OCI-LY1 (cell line): ENCODE data around the gene COL23A1.

Experiments used
- H2AFZ ChIP-seq: fragments of 200-600 bp; sonication (generic), shearing (Covaris generic); 2 replicates; pipeline ENCODE4 v1.6.0; 2014; ENCODE audit warnings: antibody characterized with exemption, mild to moderate bottlenecking, low read length
- H3F3A ChIP-seq: fragments of 200-600 bp; sonication (generic), shearing (Covaris generic); 2 replicates; pipeline ENCODE4 v1.6.0; 2014; ENCODE audit warnings: mild to moderate bottlenecking, antibody characterized with exemption, low read length, moderate library complexity; ENCODE audit not compliant: insufficient read depth
- H3K27ac ChIP-seq: fragments of 200-600 bp; sonication (generic); 2 replicates; pipeline ENCODE4 v1.5.1; 2014; ENCODE audit warnings: low read length, mixed run types, mild to moderate bottlenecking, low read depth; ENCODE audit not compliant: poor library complexity, severe bottlenecking
- H3K27me3 ChIP-seq: fragments of 200-600 bp; sonication (generic); 2 replicates; pipeline ENCODE4 v1.6.0; 2014; ENCODE audit warnings: antibody characterized with exemption, mild to moderate bottlenecking, low read length, moderate library complexity; ENCODE audit not compliant: insufficient read depth
- H3K36me3 ChIP-seq: fragments of 200-600 bp; sonication (generic); 2 replicates; pipeline ENCODE4 v1.6.1; 2014; ENCODE audit warnings: mild to moderate bottlenecking, antibody characterized with exemption, low read length, moderate library complexity, mixed read lengths; ENCODE audit not compliant: insufficient read depth
- H3K4me1 ChIP-seq: fragments of 200-600 bp; sonication (generic); 2 replicates; pipeline ENCODE4 v1.5.1; 2014; ENCODE audit warnings: mild to moderate bottlenecking, low read length, moderate library complexity; ENCODE audit not compliant: insufficient read depth, severe bottlenecking
- H3K4me2 ChIP-seq: fragments of 200-600 bp; sonication (generic), shearing (Covaris generic); 2 replicates; pipeline ENCODE4 v1.6.1; 2014; ENCODE audit warnings: low read length
- H3K4me3 ChIP-seq: fragments of 200-600 bp; sonication (generic); 2 replicates; pipeline ENCODE4 v1.5.1; 2014; ENCODE audit warnings: low read length, low read depth, mild to moderate bottlenecking, mixed read lengths; ENCODE audit not compliant: poor library complexity, severe bottlenecking
- H3K79me2 ChIP-seq: fragments of 200-600 bp; shearing (Covaris generic); 2 replicates; pipeline ENCODE4 v1.6.1; 2016; ENCODE audit warnings: mixed run types, low read length, mixed read lengths; ENCODE audit not compliant: insufficient read depth
- H3K9ac ChIP-seq: fragments of 200-600 bp; sonication (generic), shearing (Covaris generic); 2 replicates; pipeline ENCODE4 v1.6.1; 2014; ENCODE audit warnings: mild to moderate bottlenecking, low read length, mixed read lengths
- H3K9me2 ChIP-seq: fragments of 200-600 bp; sonication (generic), shearing (Covaris generic); 2 replicates; pipeline ENCODE4 v1.6.1; 2014; ENCODE audit warnings: low read depth, mild to moderate bottlenecking, low read length, mixed read lengths
- H3K9me3 ChIP-seq: fragments of 200-600 bp; shearing (Covaris generic); 2 replicates; pipeline ENCODE4 v1.6.1; 2014; ENCODE audit warnings: low read length, mixed read lengths
- H4K20me1 ChIP-seq: fragments of 200-600 bp; sonication (generic), shearing (Covaris generic); 2 replicates; pipeline ENCODE4 v1.6.0; 2016; ENCODE audit warnings: mild to moderate bottlenecking, low read length; ENCODE audit not compliant: insufficient read depth
- EZH2 ChIP-seq: fragments of 200-600 bp; sonication (generic), shearing (Covaris generic); IDR thresholded peaks from 2 replicates; pipeline ENCODE4 v1.8.0; 2017; ENCODE audit warnings: borderline replicate concordance, mixed run types, mild to moderate bottlenecking, antibody characterized with exemption, low read length, moderate library complexity, mixed read lengths
- TF ChIP-seq, protein P1 (sequence below): fragments of 200-600 bp; sonication (generic), shearing (Covaris generic); IDR thresholded peaks from 2 replicates; pipeline ENCODE4 v1.5.1; 2017; ENCODE audit warnings: mild to moderate bottlenecking, antibody characterized with exemption, low read length, moderate library complexity, mixed read lengths

The COL23A1 gene

DNA sequence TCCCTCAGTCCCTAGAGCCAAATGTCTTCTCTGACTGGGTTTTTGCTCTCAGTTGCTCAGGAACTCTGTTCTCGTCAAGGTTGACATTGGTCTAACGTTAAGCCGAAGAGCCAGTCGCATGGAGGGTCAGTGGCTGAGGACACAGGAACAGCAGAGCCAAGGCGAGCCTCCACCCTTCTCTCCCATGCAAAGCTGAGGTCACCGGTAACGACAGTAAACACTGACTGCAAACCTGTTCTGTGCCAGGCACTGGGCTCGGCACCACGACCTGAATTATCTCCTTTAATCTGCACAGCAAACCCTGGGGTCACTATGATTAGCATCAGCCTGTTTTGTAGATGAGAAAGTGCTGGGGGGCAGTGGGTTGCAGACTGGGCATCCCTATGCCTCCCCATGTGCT lies 171.0 kb downstream of the COL23A1 start:
- no peaks in the 10 kb centered on the region for H3K79me2 ChIP-seq
- TF ChIP-seq, protein P1, sequence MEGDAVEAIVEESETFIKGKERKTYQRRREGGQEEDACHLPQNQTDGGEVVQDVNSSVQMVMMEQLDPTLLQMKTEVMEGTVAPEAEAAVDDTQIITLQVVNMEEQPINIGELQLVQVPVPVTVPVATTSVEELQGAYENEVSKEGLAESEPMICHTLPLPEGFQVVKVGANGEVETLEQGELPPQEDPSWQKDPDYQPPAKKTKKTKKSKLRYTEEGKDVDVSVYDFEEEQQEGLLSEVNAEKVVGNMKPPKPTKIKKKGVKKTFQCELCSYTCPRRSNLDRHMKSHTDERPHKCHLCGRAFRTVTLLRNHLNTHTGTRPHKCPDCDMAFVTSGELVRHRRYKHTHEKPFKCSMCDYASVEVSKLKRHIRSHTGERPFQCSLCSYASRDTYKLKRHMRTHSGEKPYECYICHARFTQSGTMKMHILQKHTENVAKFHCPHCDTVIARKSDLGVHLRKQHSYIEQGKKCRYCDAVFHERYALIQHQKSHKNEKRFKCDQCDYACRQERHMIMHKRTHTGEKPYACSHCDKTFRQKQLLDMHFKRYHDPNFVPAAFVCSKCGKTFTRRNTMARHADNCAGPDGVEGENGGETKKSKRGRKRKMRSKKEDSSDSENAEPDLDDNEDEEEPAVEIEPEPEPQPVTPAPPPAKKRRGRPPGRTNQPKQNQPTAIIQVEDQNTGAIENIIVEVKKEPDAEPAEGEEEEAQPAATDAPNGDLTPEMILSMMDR = no peak
- TF ChIP-seq EZH2 = no peak
- no peak overlapping the region for H3K4me3 ChIP-seq
- H3K27ac ChIP-seq = no peak overlapping the region
- no peak overlapping the region for H3K4me2 ChIP-seq
- no peak overlapping the region for H3K9ac ChIP-seq
- H2AFZ ChIP-seq = no peak overlapping the region
- no peaks in the 10 kb centered on the region for H3K9me3 ChIP-seq
- H4K20me1 ChIP-seq = no peaks in the 10 kb centered on the region
- H3K36me3 ChIP-seq = no peaks in the 10 kb centered on the region
- H3F3A ChIP-seq = no peaks in the 10 kb centered on the region
- H3K27me3 ChIP-seq = no peaks in the 10 kb centered on the region
- no peaks in the 10 kb centered on the region for H3K9me2 ChIP-seq
- no peaks in the 10 kb centered on the region for H3K4me1 ChIP-seq

DNA sequence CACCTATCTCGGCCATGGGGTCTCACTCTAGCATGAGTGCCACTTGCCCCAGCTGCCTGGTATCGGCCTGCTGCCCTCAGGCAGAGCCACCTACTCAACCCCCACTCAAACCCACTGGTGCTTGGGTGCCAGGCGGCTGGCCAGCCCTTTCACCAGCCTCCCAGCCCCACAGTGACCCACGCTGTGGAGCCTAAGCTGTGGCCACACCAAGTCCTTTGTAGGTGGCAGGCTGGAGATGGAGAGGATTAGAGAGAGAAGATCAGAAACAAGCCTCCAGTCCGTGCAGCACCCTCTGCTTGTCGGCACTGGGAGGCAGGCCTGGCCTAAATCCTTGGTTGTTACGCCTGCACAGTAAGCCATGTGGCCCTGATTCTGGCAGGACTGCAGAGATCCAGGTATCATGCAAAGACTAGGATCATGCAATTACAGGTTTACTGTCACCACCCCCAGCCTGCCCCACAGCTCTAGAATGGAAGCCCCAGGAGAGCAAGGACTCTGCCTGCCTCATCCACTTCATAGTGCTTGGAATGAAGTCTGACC lies 171.7 kb downstream of the COL23A1 start:
- no peaks in the 10 kb centered on the region for H3K9me3 ChIP-seq
- H3K36me3 ChIP-seq = no peaks in the 10 kb centered on the region
- no peaks in the 10 kb centered on the region for H3K4me1 ChIP-seq
- H4K20me1 ChIP-seq = no peaks in the 10 kb centered on the region
- no peak overlapping the region for H2AFZ ChIP-seq
- H3K9ac ChIP-seq = no peak overlapping the region
- H3K27ac ChIP-seq = no peak overlapping the region
- TF ChIP-seq EZH2 = no peak
- TF ChIP-seq, protein P1 = no peak
- H3K79me2 ChIP-seq = no peaks in the 10 kb centered on the region
- H3K9me2 ChIP-seq = no peaks in the 10 kb centered on the region
- H3F3A ChIP-seq = no peaks in the 10 kb centered on the region
- H3K4me2 ChIP-seq = no peak overlapping the region
- no peak overlapping the region for H3K4me3 ChIP-seq
- H3K27me3 ChIP-seq = no peaks in the 10 kb centered on the region

DNA sequence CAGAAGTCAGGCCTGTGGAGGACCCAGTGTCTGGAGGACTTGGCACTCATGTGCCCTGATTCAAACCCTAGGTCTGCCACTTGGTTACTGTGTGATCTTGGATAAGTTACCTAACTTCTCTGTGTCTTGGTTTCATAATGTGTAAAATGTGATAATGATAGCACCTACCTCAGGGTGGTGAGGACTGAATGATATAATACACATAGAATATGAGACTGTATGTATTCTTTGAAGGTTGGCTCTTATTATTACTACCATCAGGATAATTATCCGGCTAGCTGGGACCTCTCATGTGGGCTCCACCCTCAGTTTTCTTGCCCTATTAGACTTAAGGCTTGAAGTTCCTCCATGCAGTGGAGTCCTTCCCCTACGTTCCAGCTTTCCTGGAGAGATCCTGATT lies 172.2 kb downstream of the COL23A1 start:
- Histone ChIP-seq H3K9me2 (no peaks in the 10 kb centered on the region), H4K20me1 (no peaks in the 10 kb centered on the region), H3K27ac (no peak overlapping the region), H3K4me3 (no peak overlapping the region), H3K4me2 (no peak overlapping the region), H2AFZ (no peak overlapping the region), H3K4me1 (no peaks in the 10 kb centered on the region), H3K9me3 (no peaks in the 10 kb centered on the region), H3K9ac (no peak overlapping the region), H3K27me3 (no peaks in the 10 kb centered on the region), H3K79me2 (no peaks in the 10 kb centered on the region), H3K36me3 (no peaks in the 10 kb centered on the region), H3F3A (no peaks in the 10 kb centered on the region)
- no peak for TF ChIP-seq EZH2
- TF ChIP-seq, protein P1 = no peak
